Activated T-helper 17 cell treated with anti-CD3 and anti-CD28 coated beads, Interleukin-2, amount 50 U/mL, for 72 hours (primary cell): ENCODE results near the gene TNF. TPM values are rescaled to one million over a fixed set of nuclear protein-coding genes. Genes with fewer than 3 reads are reported as not detected.
"Not testable (repeated sequence)": the region's sequence is repeated elsewhere in the genome, so short reads cannot be mapped to it uniquely, and the experiment has no call there.

ENCODE experiments used
- ATAC-seq: fragments of 150-1000 bp; cut with Tn5 transposase; replicated peaks from 2 replicates; pipeline ENCODE4 v1.10.0; 2021; ENCODE audit warnings: mild to moderate bottlenecking, moderate library complexity
- H3K27ac Mint-ChIP-seq: one replicate; pipeline ENCODE4 v1.8.0; 2022; ENCODE audit warnings: mixed read lengths
- H3K27me3 Mint-ChIP-seq: one replicate; pipeline ENCODE4 v1.8.0; 2022; ENCODE audit warnings: mixed read lengths
- H3K36me3 Mint-ChIP-seq: one replicate; pipeline ENCODE4 v1.8.0; 2022; ENCODE audit warnings: low read depth, mild to moderate bottlenecking, mixed read lengths
- H3K4me1 Mint-ChIP-seq: one replicate; pipeline ENCODE4 v1.8.0; 2022; ENCODE audit warnings: mixed read lengths
- H3K4me3 Mint-ChIP-seq: one replicate; pipeline ENCODE4 v1.8.0; 2022; ENCODE audit warnings: mild to moderate bottlenecking, mixed read lengths
- H3K9me3 Mint-ChIP-seq: one replicate; pipeline ENCODE4 v1.8.0; 2022; ENCODE audit warnings: mixed read lengths
- total RNA-seq, 2 donors: library from RNA; stranded (reverse); gene quantifications; one replicate each; pipeline ENCODE4 v1.2.3, GENCODE V29; 2022

Gene TNF
- total RNA-seq, 2 donors from 2014 or later = 69.5 to 199 TPM

- Mint-ChIP-seq H3K27ac (peak overlapping the region; percentile 20), H3K36me3 (peaks cover 68% of the 10 kb centered on the region), H3K4me3 (peak overlapping the region; percentile 62)
- H3K9me3 Mint-ChIP-seq, H3K4me1 Mint-ChIP-seq, H3K27me3 Mint-ChIP-seq: not testable (repeated sequence)
- ATAC-seq = peak; percentile 27
These were observed 24.0 kb upstream of the TNF start for GRCh38 chr6:31551371-31551770.

DNA sequence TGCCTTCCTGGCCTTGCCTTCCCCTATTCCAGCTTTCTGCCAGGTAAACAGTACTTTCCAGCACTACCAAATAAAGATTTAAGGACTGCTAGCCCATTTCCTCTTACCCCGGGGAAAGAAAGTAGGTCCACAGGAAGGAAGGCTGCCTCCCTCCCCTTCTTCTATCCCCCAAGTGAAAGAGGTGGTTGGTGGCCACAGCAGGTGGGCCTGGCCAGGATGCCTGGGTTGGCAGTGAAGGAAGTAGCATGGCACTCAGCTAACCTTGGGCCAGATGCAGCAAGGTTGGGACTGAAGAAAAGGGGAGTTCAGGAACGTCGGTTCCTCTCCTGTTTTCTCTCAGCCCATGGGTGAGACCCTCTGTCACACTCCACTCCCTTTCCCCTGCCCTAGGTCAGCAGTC, 19.1 kb upstream of the TNF start:
- peaks cover 74% of the 10 kb centered on the region for H3K36me3 Mint-ChIP-seq
- no peak for ATAC-seq
- peak overlapping the region; percentile 41 for H3K27ac Mint-ChIP-seq
- peaks cover 37% of the 10 kb centered on the region for H3K4me1 Mint-ChIP-seq
- H3K27me3 Mint-ChIP-seq = no peaks in the 10 kb centered on the region
- peak overlapping the region; percentile 65 for H3K4me3 Mint-ChIP-seq
- H3K9me3 Mint-ChIP-seq = no peaks in the 10 kb centered on the region

DNA sequence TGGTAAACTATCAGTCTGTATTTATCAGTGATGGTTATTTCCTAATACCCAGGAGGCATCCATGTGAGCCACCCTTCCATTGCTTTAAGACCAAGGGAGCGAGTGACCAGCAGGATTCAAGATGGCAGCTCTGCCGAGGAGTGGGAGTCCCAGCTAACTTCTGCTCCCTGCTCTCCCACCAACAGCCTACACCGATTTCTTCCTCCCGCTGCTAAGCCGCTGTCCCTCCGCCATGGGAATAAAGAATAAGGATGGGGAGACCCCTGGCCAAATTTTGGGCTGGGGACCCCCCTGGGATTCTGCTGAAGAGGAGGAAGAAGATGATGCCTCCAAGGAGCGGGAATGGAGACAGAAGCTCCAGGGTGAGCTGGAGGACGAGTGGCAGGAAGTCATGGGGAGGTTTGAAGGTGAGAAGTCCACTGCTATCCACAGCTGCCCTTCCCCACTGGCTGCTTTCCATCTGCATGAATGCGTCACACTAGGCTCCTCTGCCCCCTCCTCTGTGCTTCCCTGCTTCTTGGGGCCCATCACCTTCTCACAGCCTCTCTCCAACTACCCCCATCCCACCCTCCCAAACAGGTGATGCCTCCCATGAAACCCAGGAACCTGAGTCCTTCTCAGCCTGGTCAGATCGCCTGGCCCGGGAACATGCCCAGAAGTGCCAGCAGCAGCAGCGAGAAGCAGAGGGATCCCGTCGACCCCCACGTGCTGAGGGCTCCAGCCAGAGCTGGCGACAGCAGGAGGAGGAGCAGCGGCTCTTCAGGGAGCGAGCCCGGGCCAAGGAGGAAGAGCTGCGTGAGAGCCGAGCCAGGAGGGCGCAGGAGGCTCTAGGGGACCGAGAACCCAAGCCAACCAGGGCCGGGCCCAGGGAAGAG, 17.7 kb upstream of the TNF start:
- no peaks in the 10 kb centered on the region for H3K9me3 Mint-ChIP-seq
- H3K4me3 Mint-ChIP-seq = peak overlapping the region; percentile 65
- no peak for ATAC-seq
- peaks cover 70% of the 10 kb centered on the region for H3K36me3 Mint-ChIP-seq
- H3K27me3 Mint-ChIP-seq = no peaks in the 10 kb centered on the region
- H3K27ac Mint-ChIP-seq = peak overlapping the region; percentile 85
- peaks cover 45% of the 10 kb centered on the region for H3K4me1 Mint-ChIP-seq

- Mint-ChIP-seq H3K9me3 (no peaks in the 10 kb centered on the region), H3K4me1 (peaks cover 50% of the 10 kb centered on the region), H3K27ac (peak overlapping the region; percentile 85), H3K4me3 (peak overlapping the region; percentile 65), H3K27me3 (no peaks in the 10 kb centered on the region), H3K36me3 (peaks cover 66% of the 10 kb centered on the region)
- no peak for ATAC-seq
These were observed 17.1 kb upstream of the TNF start for GRCh38 chr6:31558318-31558625.

- H3K4me1 Mint-ChIP-seq = peaks cover 54% of the 10 kb centered on the region
- ATAC-seq = peak; percentile 59
- peak overlapping the region; percentile 65 for H3K4me3 Mint-ChIP-seq
- no peaks in the 10 kb centered on the region for H3K9me3 Mint-ChIP-seq
- H3K36me3 Mint-ChIP-seq = peaks cover 68% of the 10 kb centered on the region
- H3K27me3 Mint-ChIP-seq = no peaks in the 10 kb centered on the region
- H3K27ac Mint-ChIP-seq = peak overlapping the region; percentile 85
These were observed 16.5 kb upstream of the TNF start for GRCh38 chr6:31558631-31559500.

GRCh38 chr6:31559606-31559957, 15.8 kb upstream of the TNF start:
- Mint-ChIP-seq H3K36me3 (peaks cover 65% of the 10 kb centered on the region), H3K27me3 (no peaks in the 10 kb centered on the region), H3K4me3 (peak overlapping the region; percentile 65), H3K27ac (peak overlapping the region; percentile 85), H3K4me1 (peaks cover 55% of the 10 kb centered on the region), H3K9me3 (no peaks in the 10 kb centered on the region)
- ATAC-seq = peak; percentile 18

DNA sequence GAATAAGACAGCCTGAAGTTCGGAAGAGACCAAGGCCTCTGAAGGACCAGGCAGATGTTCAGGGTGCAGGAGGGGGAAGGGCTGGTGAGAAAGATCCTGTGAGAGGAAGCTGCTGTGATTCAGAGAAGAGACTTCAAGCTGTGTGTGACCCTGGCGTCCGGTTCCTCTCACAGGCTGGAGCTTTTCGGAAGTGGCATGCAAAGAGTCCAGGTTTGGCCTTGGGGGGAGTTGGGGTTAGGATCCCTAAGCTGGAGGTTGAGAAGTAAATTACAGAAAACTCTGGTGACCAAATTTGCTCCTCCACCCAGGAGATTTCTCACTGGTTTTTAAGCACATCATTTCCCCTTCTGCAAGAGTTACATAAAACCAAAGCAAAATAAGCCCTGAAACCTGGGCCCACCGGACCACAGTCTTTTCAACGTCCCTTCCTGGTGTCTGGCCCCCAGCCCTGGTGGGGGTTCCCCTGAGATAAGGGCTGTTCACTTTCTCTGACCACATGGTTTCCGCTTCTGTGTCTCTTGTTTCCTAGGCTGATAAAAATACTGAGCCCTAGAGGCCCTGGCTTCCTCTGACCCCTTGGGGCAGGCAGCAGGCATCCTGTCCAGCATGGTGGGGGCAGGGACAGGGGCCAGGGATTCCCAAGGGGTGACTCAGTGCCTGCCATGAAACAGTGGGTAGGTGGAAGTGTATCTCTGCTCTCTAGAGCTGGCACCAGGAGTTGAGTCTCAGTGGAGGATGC, 15.2 kb upstream of the TNF start:
- no peaks in the 10 kb centered on the region for H3K27me3 Mint-ChIP-seq
- peak overlapping the region; percentile 85 for H3K27ac Mint-ChIP-seq
- peak; percentile 66 for ATAC-seq
- H3K36me3 Mint-ChIP-seq = peaks cover 64% of the 10 kb centered on the region
- peak overlapping the region; percentile 65 for H3K4me3 Mint-ChIP-seq
- H3K9me3 Mint-ChIP-seq = no peaks in the 10 kb centered on the region
- peaks cover 57% of the 10 kb centered on the region for H3K4me1 Mint-ChIP-seq

DNA sequence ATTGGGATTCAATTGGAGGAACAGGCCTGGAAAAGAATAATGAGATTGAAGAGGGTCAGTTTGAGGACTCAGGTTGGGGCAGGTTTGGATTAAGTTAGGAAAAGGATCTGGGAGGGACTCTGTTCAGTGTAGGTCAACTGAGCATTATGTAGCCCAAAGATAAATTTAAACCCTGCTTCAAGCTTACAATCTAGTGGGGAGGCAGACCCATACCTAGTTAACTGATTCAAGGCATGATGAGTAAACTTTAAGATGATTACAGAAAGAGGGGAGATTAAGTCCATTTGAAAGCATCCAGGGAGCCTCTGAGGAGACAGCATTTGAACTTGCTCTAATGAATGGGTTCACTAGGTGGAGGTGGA, 14.7 kb upstream of the TNF start:
- Mint-ChIP-seq H3K4me3 (peak overlapping the region; percentile 65), H3K36me3 (peaks cover 64% of the 10 kb centered on the region)
- ATAC-seq = no peak

DNA sequence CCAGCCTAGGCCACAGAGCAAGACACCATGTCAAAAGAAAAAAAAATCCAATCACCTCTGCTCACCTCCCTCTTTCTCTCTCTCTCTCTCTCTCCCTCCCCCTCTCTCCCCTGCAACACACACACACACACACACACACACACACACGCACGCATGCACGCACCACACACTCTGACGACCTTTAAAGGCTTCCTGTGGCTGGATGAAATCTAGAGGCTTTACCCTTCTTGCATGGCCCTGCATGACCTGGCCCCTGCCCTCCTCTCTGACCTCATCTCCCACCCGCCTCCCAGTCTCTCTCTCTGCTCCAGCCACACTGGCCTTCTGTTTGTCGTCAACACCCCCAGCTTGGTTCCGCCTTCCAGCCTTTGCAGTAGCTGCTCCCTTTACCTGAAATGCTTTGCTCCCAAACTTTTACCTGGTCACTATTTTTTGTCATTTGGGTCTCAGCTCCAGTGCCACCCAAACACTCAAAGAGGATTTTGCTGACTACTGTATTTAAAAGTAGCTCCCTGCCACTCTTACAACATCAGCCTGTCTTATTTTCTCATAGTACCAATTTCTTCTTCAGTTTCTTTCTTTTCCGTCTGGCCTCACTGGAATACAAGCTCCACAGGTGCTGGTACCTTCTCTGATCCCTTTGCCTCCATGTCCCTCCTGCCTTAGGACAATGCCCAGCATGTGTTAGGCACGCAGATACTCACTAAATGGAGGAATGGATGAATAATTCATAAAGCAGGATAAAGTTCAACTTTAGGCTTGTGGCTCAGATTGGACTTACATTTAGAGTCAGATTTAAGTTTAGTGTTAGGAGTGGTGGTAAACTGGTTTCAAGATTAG, 7.6 kb upstream of the TNF start:
- no peaks in the 10 kb centered on the region for H3K27me3 Mint-ChIP-seq
- no peaks in the 10 kb centered on the region for H3K9me3 Mint-ChIP-seq
- peaks cover 67% of the 10 kb centered on the region for H3K4me1 Mint-ChIP-seq
- peak overlapping the region; percentile 66 for H3K27ac Mint-ChIP-seq
- ATAC-seq = peak; percentile 23
- peak overlapping the region; percentile 100 for H3K4me3 Mint-ChIP-seq
- peaks cover 34% of the 10 kb centered on the region for H3K36me3 Mint-ChIP-seq

More for the DNA sequence above, 14.7 kb upstream of the TNF start:
- H3K9me3 Mint-ChIP-seq = no peaks in the 10 kb centered on the region
- H3K27me3 Mint-ChIP-seq = no peaks in the 10 kb centered on the region
- peaks cover 61% of the 10 kb centered on the region for H3K4me1 Mint-ChIP-seq
- peak overlapping the region; percentile 85 for H3K27ac Mint-ChIP-seq

DNA sequence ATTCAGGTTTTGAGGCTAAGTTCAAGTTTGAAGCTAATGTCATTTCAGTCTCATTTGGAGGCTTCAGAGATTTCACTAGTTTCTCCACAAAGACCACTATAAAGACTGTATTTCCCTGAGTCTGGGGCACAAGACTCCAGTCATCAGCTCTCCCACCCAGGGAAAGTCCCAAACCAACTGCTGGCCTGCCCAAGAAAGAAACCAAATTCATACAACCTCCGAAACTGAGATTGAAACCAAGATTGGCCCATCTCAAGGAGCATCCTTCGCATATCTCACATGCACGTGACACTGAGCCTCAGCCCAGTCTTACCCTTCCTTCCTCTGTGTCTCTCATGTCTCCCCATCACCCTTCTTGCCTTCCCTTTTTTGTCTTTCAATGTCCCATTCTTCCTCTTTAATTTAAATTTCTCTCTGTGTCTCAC, 6.8 kb upstream of the TNF start:
- Mint-ChIP-seq H3K27ac (peak overlapping the region; percentile 66), H3K4me3 (peak overlapping the region; percentile 100), H3K4me1 (peaks cover 66% of the 10 kb centered on the region), H3K27me3 (no peaks in the 10 kb centered on the region), H3K36me3 (peaks cover 42% of the 10 kb centered on the region), H3K9me3 (no peaks in the 10 kb centered on the region)
- peak; percentile 63 for ATAC-seq

- Mint-ChIP-seq H3K4me3 (peak overlapping the region; percentile 100), H3K27ac (peak overlapping the region; percentile 97), H3K4me1 (peaks cover 59% of the 10 kb centered on the region), H3K27me3 (no peaks in the 10 kb centered on the region), H3K9me3 (no peaks in the 10 kb centered on the region), H3K36me3 (peaks cover 46% of the 10 kb centered on the region)
- ATAC-seq = no peak
These were observed 5.4 kb upstream of the TNF start for GRCh38 chr6:31569861-31570536.

- H3K27me3 Mint-ChIP-seq = no peaks in the 10 kb centered on the region
- peak within 1 kb of the TSS; percentile 97 for H3K27ac Mint-ChIP-seq
- H3K4me3 Mint-ChIP-seq = peak within 1 kb of the TSS; percentile 100
- peak; percentile 59 for ATAC-seq
- H3K36me3 Mint-ChIP-seq = peaks cover 69% of the 10 kb centered on the region
- H3K4me1 Mint-ChIP-seq = peaks cover 52% of the 10 kb centered on the region
- peaks cover 5% of the 10 kb centered on the region for H3K9me3 Mint-ChIP-seq
These were observed 3.1 kb upstream of the TNF start, which contains the start of gene LTA for GRCh38 chr6:31572041-31572911. LTA (plus strand) TSS chr6:31572289; CDS start chr6:31572743, 454 bp downstream.
